Measurements from ENCODE around the gene SPDYE4. TPM values are rescaled to one million over a fixed set of nuclear protein-coding genes. Genes with fewer than 3 reads are reported as not detected.

Gene SPDYE4
- total RNA-seq, 1 experiment from 2014 or later: not detected

GRCh38 chr17:8706431-8706830 is 51.9 kb downstream of the SPDYE4 start:
- CTCF ChIA-PET: no interaction called here
- DNase-seq (ENCODE audit: low read depth, low spot score): no peak
- Histone ChIP-seq H3K36me3 (ENCODE audit: control insufficient read depth, insufficient read depth, low read length) (no peaks in the 10 kb centered on the region), H3K4me1 (ENCODE audit: control insufficient read depth, insufficient read depth, low read length) (no peaks in the 10 kb centered on the region), H3K4me3 (ENCODE audit: low read depth in 2 of 2, low read length in 2 of 2) (no peak overlapping the region), H3K27ac (ENCODE audit: low read length) (no peak overlapping the region), H3K9me3 (ENCODE audit: control insufficient read depth, insufficient read depth, low read depth, low read length) (no peaks in the 10 kb centered on the region), H3K27me3 (ENCODE audit: control insufficient read depth, insufficient read depth, low read length) (peaks cover 2% of the 10 kb centered on the region; the same call in 1 of the 2 replicates)
- TF ChIP-seq CTCF (IDR thresholded peaks at IDR 0.05) (no peak), POLR2AphosphoS5 (IDR thresholded peaks at IDR 0.05; ENCODE audit: low read depth, low read length) (no peak), TCF7L2 (IDR thresholded peaks at IDR 0.05; ENCODE audit: low read depth, low read length) (no peak), SIN3A (IDR thresholded peaks at IDR 0.05; ENCODE audit: borderline replicate concordance, insufficient read depth, low read depth, low read length) (no peak)
- TF ChIP-seq, protein P1, sequence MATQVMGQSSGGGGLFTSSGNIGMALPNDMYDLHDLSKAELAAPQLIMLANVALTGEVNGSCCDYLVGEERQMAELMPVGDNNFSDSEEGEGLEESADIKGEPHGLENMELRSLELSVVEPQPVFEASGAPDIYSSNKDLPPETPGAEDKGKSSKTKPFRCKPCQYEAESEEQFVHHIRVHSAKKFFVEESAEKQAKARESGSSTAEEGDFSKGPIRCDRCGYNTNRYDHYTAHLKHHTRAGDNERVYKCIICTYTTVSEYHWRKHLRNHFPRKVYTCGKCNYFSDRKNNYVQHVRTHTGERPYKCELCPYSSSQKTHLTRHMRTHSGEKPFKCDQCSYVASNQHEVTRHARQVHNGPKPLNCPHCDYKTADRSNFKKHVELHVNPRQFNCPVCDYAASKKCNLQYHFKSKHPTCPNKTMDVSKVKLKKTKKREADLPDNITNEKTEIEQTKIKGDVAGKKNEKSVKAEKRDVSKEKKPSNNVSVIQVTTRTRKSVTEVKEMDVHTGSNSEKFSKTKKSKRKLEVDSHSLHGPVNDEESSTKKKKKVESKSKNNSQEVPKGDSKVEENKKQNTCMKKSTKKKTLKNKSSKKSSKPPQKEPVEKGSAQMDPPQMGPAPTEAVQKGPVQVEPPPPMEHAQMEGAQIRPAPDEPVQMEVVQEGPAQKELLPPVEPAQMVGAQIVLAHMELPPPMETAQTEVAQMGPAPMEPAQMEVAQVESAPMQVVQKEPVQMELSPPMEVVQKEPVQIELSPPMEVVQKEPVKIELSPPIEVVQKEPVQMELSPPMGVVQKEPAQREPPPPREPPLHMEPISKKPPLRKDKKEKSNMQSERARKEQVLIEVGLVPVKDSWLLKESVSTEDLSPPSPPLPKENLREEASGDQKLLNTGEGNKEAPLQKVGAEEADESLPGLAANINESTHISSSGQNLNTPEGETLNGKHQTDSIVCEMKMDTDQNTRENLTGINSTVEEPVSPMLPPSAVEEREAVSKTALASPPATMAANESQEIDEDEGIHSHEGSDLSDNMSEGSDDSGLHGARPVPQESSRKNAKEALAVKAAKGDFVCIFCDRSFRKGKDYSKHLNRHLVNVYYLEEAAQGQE (IDR thresholded peaks at IDR 0.05; ENCODE audit: insufficient read depth in 1 of 2, low read depth in 2 of 2, low read length in 1 of 2): no peak
- ATAC-seq: no peak
- intact Hi-C loops (cut with micrococcal nuclease; ENCODE audit: unreplicated experiment): no loop called here
- in situ Hi-C loops (cut with HindIII; ENCODE audit: low pct_unique_long_range_greater_than_20kb, low sequenced_read_pairs): no loop called here
- BruUV-seq (replicated peaks): no TSS peak
- POLR2A ChIA-PET: no interaction called here

GRCh38 chr17:8705427-8705826 is 52.9 kb downstream of the SPDYE4 start:
- Histone ChIP-seq H3K4me1 (ENCODE audit: control insufficient read depth, insufficient read depth, low read length) (no peaks in the 10 kb centered on the region), H3K36me3 (ENCODE audit: control insufficient read depth, insufficient read depth, low read length) (no peaks in the 10 kb centered on the region), H3K4me3 (ENCODE audit: low read depth in 2 of 2, low read length in 2 of 2) (no peak overlapping the region), H3K9me3 (ENCODE audit: control insufficient read depth, insufficient read depth, low read depth, low read length) (no peaks in the 10 kb centered on the region), H3K27me3 (ENCODE audit: control insufficient read depth, insufficient read depth, low read length) (peaks cover 2% of the 10 kb centered on the region; the same call in 1 of the 2 replicates), H3K27ac (ENCODE audit: low read length) (no peak overlapping the region)
- DNase-seq (ENCODE audit: low read depth, low spot score): no peak
- no peak for ATAC-seq
- intact Hi-C loops (cut with micrococcal nuclease; ENCODE audit: unreplicated experiment): no loop called here
- ChIA-PET POLR2A (no interaction called here), CTCF (no interaction called here)
- in situ Hi-C loops (cut with HindIII; ENCODE audit: low pct_unique_long_range_greater_than_20kb, low sequenced_read_pairs): no loop called here
- no TSS peak for BruUV-seq (replicated peaks)
- TF ChIP-seq, protein P1 (IDR thresholded peaks at IDR 0.05; ENCODE audit: insufficient read depth in 1 of 2, low read depth in 2 of 2, low read length in 1 of 2): no peak
- no peak for TF ChIP-seq POLR2AphosphoS5 (IDR thresholded peaks at IDR 0.05; ENCODE audit: low read depth, low read length)
- no peak for TF ChIP-seq TCF7L2 (IDR thresholded peaks at IDR 0.05; ENCODE audit: low read depth, low read length)
- no peak for TF ChIP-seq CTCF (IDR thresholded peaks at IDR 0.05)
- no peak for TF ChIP-seq SIN3A (IDR thresholded peaks at IDR 0.05; ENCODE audit: borderline replicate concordance, insufficient read depth, low read depth, low read length)
